ENCODE results near the gene FA2H.
"Not testable (repeated sequence)": the region's sequence is repeated elsewhere in the genome, so short reads cannot be mapped to it uniquely, and the experiment has no call there.

FA2H gene, protein sequence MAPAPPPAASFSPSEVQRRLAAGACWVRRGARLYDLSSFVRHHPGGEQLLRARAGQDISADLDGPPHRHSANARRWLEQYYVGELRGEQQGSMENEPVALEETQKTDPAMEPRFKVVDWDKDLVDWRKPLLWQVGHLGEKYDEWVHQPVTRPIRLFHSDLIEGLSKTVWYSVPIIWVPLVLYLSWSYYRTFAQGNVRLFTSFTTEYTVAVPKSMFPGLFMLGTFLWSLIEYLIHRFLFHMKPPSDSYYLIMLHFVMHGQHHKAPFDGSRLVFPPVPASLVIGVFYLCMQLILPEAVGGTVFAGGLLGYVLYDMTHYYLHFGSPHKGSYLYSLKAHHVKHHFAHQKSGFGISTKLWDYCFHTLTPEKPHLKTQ

GRCh38 chr16:74774223-74775139 lies at the start of gene FA2H:
Gene FA2H, minus strand, starts transcription at chr16:74774820. Its CDS starts 65 bp downstream, at chr16:74774755.
- peak; percentile 60 for DNase-seq

GRCh38 chr16:74817851-74818250 lies 43.2 kb upstream of the FA2H start:
- no peak for DNase-seq

GRCh38 chr16:74813109-74813641 lies 38.6 kb upstream of the FA2H start:
- peak; percentile 70 for DNase-seq

GRCh38 chr16:74811911-74812310 lies 37.3 kb upstream of the FA2H start:
- DNase-seq = no peak

DNA sequence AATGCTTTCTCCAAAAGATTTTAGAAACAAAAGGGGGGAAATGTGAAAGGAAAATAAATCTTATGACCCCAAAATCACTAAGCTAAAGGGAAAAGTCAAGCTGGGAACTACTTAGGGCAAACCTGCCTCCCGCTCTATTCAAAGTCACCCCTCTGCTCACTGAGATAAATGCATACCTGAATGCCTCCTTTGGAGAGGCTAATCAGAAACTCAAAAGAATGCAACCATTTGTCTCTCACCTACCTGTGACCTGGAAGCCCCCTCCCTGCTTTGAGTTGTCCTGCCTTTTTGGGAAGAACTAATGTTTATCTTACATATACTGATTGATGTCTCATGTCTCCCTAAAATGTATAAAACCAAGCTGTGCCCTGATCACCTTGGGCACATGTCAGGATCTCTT lies 36.6 kb upstream of the FA2H start:
- not testable (repeated sequence) for DNase-seq

DNA sequence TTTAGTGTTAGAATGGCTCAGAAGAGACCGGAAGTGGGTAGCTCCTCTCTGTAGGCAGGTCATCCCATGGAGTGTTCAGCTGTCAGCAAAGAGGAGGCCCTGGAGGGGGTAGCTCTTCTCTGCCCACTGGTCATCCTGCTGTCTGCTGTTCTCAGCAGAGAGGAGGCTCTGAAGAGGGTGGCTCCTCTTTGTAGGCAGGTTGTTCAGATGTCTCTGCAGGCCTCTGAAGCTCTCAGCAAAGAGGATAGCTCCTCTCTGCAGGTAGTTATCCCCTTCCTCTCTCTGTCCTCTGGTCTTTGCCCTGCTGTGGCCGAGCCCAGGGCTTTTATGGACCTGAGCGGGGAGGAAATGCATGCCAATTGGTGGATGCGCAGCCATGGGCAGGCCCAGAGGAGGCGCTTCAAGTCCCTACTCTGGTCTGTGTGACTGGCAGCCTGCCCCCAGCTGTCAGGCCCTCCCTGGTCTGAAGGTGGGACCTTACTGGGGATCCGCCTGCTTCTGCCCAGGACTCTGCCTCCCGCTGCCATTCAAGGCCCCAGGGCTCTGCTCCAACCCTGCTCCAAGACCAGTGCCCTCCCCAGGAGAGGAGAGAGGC lies 32.5 kb upstream of the FA2H start:
- DNase-seq = no peak

- DNase-seq = no peak
These were observed 25.7 kb upstream of the FA2H start for GRCh38 chr16:74800216-74800871.

DNA sequence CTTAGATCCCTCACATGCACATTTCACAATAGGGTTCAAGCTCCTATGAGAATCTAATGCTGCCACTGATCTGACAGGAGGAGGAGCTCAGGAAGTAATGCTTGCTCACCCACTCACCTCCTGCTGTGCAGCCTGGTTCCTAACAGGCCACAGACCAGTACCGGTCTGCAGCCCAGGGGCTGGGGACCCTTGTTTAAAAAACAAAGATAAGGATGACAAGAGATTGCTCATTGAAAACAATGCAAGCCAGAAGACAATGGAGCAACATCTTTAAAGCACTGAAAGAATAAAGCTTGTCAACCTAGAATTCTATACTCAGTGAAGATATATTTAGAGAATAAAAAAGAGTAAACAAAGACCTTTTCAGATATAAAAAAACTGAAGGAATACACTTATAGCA lies 22.8 kb upstream of the FA2H start:
- no peak for DNase-seq

GRCh38 chr16:74795104-74795503 lies 20.5 kb upstream of the FA2H start:
- DNase-seq = no peak

DNA sequence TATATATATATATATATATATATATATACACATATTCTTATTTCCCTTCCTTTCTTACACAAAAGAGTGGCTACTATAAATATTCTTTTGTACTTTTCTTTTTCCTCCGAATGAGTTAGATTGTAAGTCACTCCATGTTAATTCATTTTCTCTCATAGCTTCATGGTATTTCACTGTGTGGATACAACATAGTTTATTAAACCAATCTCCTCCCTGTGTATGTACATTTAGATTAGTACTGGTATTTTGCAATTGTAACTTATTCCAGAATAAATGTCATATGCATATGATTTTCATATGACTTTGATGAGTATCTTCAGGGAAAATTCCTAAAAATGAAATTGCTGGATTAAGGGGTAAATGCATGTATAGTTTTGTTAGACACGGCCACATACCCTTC lies 20.0 kb upstream of the FA2H start:
- no peak for DNase-seq

GRCh38 chr16:74793571-74793970 lies 19.0 kb upstream of the FA2H start:
- no peak for DNase-seq

- DNase-seq = no peak
These were observed 17.6 kb upstream of the FA2H start for GRCh38 chr16:74792225-74792624.

DNA sequence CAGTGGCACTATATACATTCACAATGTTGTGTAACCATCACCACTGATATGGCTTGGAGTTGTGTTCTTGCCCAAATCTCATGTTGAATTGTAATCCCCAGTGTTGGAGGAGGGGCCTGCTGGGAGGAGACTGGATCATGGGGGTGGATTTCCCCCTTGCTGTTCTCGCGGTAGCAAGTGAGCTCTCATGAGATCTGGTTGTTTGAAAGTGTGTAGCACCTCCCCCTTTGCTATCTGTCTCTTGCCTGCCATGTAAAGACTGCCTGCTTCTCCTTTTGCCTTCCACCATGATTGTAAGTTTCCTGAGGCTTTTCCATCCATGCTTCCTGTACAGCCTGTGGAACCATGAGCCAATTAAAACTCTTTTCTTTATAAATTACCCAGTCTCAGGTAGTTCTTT lies 17.1 kb upstream of the FA2H start:
- DNase-seq = not testable (repeated sequence)

DNA sequence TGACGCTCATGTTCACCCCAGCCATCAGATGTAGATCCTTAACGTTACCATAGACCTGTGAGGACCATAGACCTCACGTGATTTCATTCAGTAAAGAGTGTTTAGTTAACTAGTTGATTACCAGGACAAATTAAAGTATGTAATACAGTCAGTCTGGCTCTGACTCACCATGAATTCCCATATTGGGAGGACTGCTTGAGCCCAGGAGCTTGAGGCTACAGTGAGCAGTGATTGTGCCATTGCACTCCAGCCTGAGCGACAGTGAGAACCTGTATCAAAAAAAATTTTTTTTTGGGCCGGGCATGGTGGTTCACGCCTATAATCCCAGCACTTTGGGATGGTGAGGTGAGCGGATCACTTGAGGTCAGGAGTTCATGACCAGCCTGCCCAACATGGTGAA lies 13.5 kb upstream of the FA2H start:
- no peak for DNase-seq

DNA sequence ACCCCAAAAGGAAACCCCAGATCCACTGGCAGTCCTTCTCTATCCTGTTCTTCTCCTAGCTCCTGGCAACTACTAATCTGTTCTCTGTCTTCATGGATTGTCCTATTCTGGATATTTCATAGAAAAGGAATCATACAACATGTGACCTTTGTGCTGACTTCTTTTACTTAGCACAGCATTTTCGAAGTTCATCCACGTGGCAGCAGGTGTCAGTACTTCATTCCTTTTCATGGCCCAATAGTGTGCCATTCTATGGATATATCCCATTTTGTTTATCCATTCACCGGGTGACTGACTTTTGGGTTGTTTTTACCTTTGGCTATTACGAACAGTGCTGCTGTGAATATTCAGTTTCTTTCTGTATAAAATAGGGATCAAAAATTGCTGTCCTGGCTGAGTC lies 10.4 kb upstream of the FA2H start:
- no peak for DNase-seq

DNA sequence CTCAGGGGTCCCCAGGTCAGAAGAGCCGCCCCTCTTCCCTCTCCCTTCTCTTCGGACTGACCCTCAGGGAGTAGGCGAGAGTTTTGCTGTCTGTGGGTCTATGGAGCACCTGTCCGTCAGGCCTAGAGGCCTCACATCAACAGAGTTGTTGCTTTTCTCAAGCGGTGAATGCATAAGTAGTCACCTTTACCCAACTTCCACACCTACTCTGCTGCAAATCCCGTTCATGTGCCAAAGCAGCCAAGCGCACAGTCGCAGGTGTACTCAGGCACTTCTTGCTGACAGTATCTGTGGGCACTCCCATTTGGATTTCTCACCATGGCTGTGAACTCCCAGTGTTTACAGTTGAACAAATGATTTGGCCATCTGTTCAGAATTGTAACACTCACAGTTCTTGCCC lies 4.0 kb upstream of the FA2H start:
- DNase-seq = no peak

- no peak for DNase-seq
These were observed 2.3 kb upstream of the FA2H start for GRCh38 chr16:74776926-74777325.

GRCh38 chr16:74775255-74775654 lies 635 bp upstream of the FA2H start:
- DNase-seq = no peak

DNA sequence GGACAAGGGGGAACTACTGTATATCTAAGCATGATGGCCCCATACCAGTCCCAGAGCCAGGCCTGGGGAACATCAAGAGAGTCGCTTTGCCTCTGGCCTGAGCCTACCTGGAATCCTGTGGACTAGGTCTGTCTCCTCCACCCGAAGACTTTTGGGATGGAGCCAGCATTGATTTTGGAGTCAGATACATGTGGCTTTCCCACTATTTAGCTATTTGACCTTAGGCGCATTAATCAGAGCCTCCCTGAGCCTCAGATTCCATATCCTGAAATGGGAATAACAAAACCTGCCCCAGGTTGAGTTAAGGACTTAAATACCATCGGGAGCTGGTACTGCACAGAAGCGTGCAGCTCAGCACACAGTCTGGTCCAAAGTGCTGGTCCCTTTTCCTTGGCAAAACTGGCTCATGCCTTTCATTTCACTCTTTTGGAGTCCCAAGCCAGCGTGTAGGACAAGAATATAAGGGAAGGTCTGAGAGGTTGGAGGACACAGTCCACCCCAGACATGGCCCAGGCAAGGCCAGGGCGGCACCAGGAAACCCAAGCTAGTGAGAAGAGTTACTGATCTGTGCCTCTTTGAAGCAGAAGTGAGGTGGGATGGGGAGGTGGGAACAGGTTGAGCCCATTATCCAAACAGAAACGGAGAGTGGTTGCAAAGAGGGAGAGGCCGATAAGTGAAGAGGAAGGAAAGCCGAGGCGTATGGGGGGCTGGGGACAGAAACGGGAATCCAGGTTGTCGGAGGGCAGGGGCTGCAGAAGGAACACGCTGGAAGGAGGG lies 986 bp downstream of the FA2H start:
- no peak for DNase-seq

DNA sequence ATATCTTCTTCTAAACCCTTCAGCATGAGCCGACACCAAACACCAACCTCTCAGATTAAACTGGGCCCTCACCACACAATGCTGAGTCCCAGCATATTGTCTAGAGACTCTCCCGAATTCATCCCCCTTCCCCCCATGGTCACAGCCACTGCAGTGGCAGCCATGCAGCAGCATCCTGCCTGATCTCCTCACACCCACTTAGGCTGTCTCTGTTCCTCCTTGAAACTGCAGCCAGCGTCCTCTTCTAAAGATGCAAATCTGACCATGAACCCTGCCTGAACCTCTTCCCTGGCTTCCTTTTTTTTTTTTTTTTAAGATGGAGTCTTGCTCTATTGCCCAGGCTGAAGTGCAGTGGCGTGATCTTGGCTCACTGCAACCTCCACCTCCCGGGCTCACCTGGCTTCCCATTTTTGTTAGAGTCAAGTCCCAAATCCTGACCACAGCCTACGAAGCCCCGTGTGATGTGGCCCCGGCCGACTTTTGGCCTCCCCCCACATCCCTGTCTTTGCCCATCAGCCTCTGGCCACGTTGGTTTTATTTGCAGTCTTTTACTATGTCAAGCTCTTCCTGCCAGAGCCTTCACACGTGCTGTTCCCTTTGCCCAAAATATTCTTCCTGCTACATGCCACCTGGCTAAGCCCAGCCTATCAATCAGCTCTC lies 2.8 kb downstream of the FA2H start:
- no peak for DNase-seq

DNA sequence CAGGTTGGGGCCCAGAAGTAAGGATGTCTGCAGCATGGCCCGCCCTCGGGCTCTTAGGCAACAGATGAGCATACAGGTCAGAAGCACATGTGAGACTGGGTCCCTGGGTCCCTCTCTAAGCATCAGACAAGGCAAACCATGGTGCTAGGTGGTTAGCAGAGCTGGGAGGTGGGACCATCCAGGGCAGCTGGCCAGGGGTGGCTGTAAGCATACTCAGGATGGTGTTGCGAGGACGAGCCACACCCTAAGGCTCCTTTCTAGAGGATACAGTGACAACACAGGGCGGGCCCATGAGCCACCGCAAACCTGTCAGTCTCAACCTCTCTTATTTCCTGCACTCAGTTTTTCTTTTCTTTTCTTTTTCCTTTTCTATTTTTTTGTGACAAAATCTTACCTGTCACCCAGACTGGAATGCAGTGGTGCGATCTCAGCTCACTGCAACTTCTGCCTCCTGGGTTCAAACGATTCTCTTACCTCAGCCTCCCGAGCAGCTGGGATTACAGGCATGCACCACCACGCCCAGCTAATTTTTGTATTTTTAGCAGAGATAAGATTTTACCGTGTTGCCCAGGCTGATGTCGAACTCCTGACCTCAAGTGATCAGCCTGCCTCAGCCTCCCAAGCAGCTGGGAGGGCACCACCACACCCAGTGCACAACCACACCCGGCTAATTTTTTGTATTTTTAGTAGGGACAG lies 3.6 kb downstream of the FA2H start:
- no peak for DNase-seq

Measured in activated CD4-positive, alpha-beta T cell treated with anti-CD3 and anti-CD28 coated beads, Interleukin-2, amount 50 U/mL, for 1 hour (primary cell).